ENCODE measurements around the gene KCNH8. TPM values are rescaled to one million over a fixed set of nuclear protein-coding genes. Genes with fewer than 3 reads are reported as not detected.

KCNH8 gene
- total RNA-seq, 1 experiment from 2014 or later, result not detected

DNA sequence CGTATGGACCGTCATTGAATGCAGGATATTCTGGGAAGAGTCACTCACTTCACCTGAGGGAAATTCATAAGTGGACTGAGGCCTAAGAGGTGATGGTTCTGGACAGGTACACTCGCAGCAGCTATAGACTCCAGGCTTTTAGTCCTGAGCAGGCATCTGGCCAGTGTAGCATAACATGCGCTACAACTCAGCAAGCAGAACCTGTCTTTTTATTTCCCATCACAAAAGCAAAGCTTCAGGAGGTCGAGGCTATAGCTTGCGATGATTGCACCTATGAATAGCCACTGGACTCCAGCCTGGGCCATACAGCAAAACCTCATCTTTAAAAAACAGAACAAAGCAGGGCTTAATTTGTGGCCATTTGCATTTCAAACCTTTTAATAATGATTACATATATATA is 185.8 kb downstream of the KCNH8 start:
- Histone ChIP-seq H3K9me3 (ENCODE audit: control insufficient read depth, insufficient read depth, low read depth, low read length) (no peaks in the 10 kb centered on the region), H3K27me3 (ENCODE audit: control insufficient read depth, insufficient read depth, low read length) (no peaks in the 10 kb centered on the region), H3K27ac (ENCODE audit: low read length) (no peak overlapping the region), H3K4me3 (ENCODE audit: low read depth in 2 of 2, low read length in 2 of 2) (no peak overlapping the region), H3K36me3 (ENCODE audit: control insufficient read depth, insufficient read depth, low read length) (no peaks in the 10 kb centered on the region), H3K4me1 (ENCODE audit: control insufficient read depth, insufficient read depth, low read length) (no peaks in the 10 kb centered on the region)
- CTCF ChIA-PET, result no interaction called here
- BruUV-seq (replicated peaks), result no TSS peak
- no peak for TF ChIP-seq CTCF (IDR thresholded peaks at IDR 0.05)
- TF ChIP-seq POLR2AphosphoS5 (IDR thresholded peaks at IDR 0.05; ENCODE audit: low read depth, low read length), result no peak
- in situ Hi-C loops (cut with HindIII; ENCODE audit: low pct_unique_long_range_greater_than_20kb, low sequenced_read_pairs), result no loop called here
- DNase-seq (ENCODE audit: low read depth, low spot score) (no peak), ATAC-seq (no peak)
- intact Hi-C loops (cut with micrococcal nuclease; ENCODE audit: unreplicated experiment), result no loop called here
- POLR2A ChIA-PET, result no interaction called here

GRCh38 chr3:19338769-19339168 is 190.5 kb downstream of the KCNH8 start:
- no peak overlapping the region for H3K27ac ChIP-seq (ENCODE audit: low read length)
- ATAC-seq, result no peak
- H3K36me3 ChIP-seq (ENCODE audit: control insufficient read depth, insufficient read depth, low read length), result no peaks in the 10 kb centered on the region
- ChIA-PET CTCF (no interaction called here), POLR2A (no interaction called here)
- no peaks in the 10 kb centered on the region for H3K9me3 ChIP-seq (ENCODE audit: control insufficient read depth, insufficient read depth, low read depth, low read length)
- TF ChIP-seq REST (IDR thresholded peaks at IDR 0.05; ENCODE audit: insufficient read depth in 1 of 2, low read depth in 2 of 2, low read length in 1 of 2), result no peak
- TF ChIP-seq POLR2AphosphoS5 (IDR thresholded peaks at IDR 0.05; ENCODE audit: low read depth, low read length), result no peak
- no peak overlapping the region for H3K4me3 ChIP-seq (ENCODE audit: low read depth in 2 of 2, low read length in 2 of 2)
- no peaks in the 10 kb centered on the region for H3K27me3 ChIP-seq (ENCODE audit: control insufficient read depth, insufficient read depth, low read length)
- no peak for DNase-seq (ENCODE audit: low read depth, low spot score)
- no TSS peak for BruUV-seq (replicated peaks)
- no peaks in the 10 kb centered on the region for H3K4me1 ChIP-seq (ENCODE audit: control insufficient read depth, insufficient read depth, low read length)
- intact Hi-C loops (cut with micrococcal nuclease; ENCODE audit: unreplicated experiment), result no loop called here
- in situ Hi-C loops (cut with HindIII; ENCODE audit: low pct_unique_long_range_greater_than_20kb, low sequenced_read_pairs), result no loop called here

- no peaks in the 10 kb centered on the region for H3K4me1 ChIP-seq (ENCODE audit: control insufficient read depth, insufficient read depth, low read length)
- no peaks in the 10 kb centered on the region for H3K36me3 ChIP-seq (ENCODE audit: control insufficient read depth, insufficient read depth, low read length)
- ChIA-PET CTCF (no interaction called here), POLR2A (no interaction called here)
- in situ Hi-C loops (cut with HindIII; ENCODE audit: low pct_unique_long_range_greater_than_20kb, low sequenced_read_pairs) (no loop called here), intact Hi-C loops (cut with micrococcal nuclease; ENCODE audit: unreplicated experiment) (no loop called here)
- DNase-seq (ENCODE audit: low read depth, low spot score) (no peak), ATAC-seq (no peak)
- H3K4me3 ChIP-seq (ENCODE audit: low read depth in 2 of 2, low read length in 2 of 2), result no peak overlapping the region
- BruUV-seq (replicated peaks), result no TSS peak
- no peaks in the 10 kb centered on the region for H3K9me3 ChIP-seq (ENCODE audit: control insufficient read depth, insufficient read depth, low read depth, low read length)
- no peak overlapping the region for H3K27ac ChIP-seq (ENCODE audit: low read length)
- TF ChIP-seq CTCF (IDR thresholded peaks at IDR 0.05) (no peak), REST (IDR thresholded peaks at IDR 0.05; ENCODE audit: insufficient read depth in 1 of 2, low read depth in 2 of 2, low read length in 1 of 2) (no peak), SIN3A (IDR thresholded peaks at IDR 0.05; ENCODE audit: borderline replicate concordance, insufficient read depth, low read depth, low read length) (no peak), TCF7L2 (IDR thresholded peaks at IDR 0.05; ENCODE audit: low read depth, low read length) (no peak), POLR2AphosphoS5 (IDR thresholded peaks at IDR 0.05; ENCODE audit: low read depth, low read length) (no peak)
- H3K27me3 ChIP-seq (ENCODE audit: control insufficient read depth, insufficient read depth, low read length), result no peaks in the 10 kb centered on the region
Measured at GRCh38 chr3:19342389-19342788, 194.1 kb downstream of the KCNH8 start.

All from Panc1 (cell line).